HG02870 (cell line): Measurements from ENCODE around the gene CP.

Source experiments
- ATAC-seq: cut with Tn5 transposase; IDR thresholded peaks from one replicate; pipeline ENCODE4 v1.9.1; 2021; ENCODE audit warnings: mild to moderate bottlenecking, moderate library complexity; ENCODE audit not compliant: unreplicated experiment

CP gene

GRCh38 chr3:149188494-149188893 lies 33.1 kb downstream of the CP start:
- ATAC-seq, result no peak

- no peak for ATAC-seq
Measured at GRCh38 chr3:149186721-149187120, 34.9 kb downstream of the CP start.

- no peak for ATAC-seq
Measured at GRCh38 chr3:149186219-149186618, 35.4 kb downstream of the CP start.

GRCh38 chr3:149181182-149181581 lies 40.4 kb downstream of the CP start:
- no peak for ATAC-seq

GRCh38 chr3:149180057-149180573 lies 41.5 kb downstream of the CP start:
- no peak for ATAC-seq

- no peak for ATAC-seq
Measured at GRCh38 chr3:149179220-149179619, 42.4 kb downstream of the CP start.

- ATAC-seq, result no peak
Measured at GRCh38 chr3:149177122-149177521, 44.5 kb downstream of the CP start.

GRCh38 chr3:149174901-149175300 lies 46.7 kb downstream of the CP start:
- peak; percentile 77 for ATAC-seq

- ATAC-seq, result no peak
Measured at GRCh38 chr3:149170672-149171071, 51.0 kb downstream of the CP start.

- ATAC-seq, result no peak
Measured at GRCh38 chr3:149167898-149168297, 53.7 kb downstream of the CP start.

- ATAC-seq, result no peak
Measured at GRCh38 chr3:149163066-149163465, 58.6 kb downstream of the CP start.

GRCh38 chr3:149162007-149162406 lies 59.6 kb downstream of the CP start:
- no peak for ATAC-seq

- ATAC-seq, result no peak
Measured at GRCh38 chr3:149160754-149161300, 60.8 kb downstream of the CP start.

GRCh38 chr3:149153402-149153801 lies 68.2 kb downstream of the CP start:
- no peak for ATAC-seq

- peak; percentile 95 for ATAC-seq
Measured at GRCh38 chr3:149152420-149152819, 69.2 kb downstream of the CP start.

- no peak for ATAC-seq
Measured at GRCh38 chr3:149151843-149152242, 69.8 kb downstream of the CP start.

GRCh38 chr3:149150436-149150835 lies 71.2 kb downstream of the CP start:
- ATAC-seq, result no peak

GRCh38 chr3:149145974-149146373 lies 75.7 kb downstream of the CP start:
- peak; percentile 78 for ATAC-seq

- no peak for ATAC-seq
Measured at GRCh38 chr3:149145356-149145755, 76.3 kb downstream of the CP start.

GRCh38 chr3:149142682-149143081 lies 78.9 kb downstream of the CP start:
- ATAC-seq, result no peak

GRCh38 chr3:149134575-149134974 lies 87.1 kb downstream of the CP start:
- ATAC-seq, result no peak

- no peak for ATAC-seq
Measured at GRCh38 chr3:149131589-149131988, 90.0 kb downstream of the CP start.
